ENCODE results near the gene FGF1.

Gene FGF1

DNA sequence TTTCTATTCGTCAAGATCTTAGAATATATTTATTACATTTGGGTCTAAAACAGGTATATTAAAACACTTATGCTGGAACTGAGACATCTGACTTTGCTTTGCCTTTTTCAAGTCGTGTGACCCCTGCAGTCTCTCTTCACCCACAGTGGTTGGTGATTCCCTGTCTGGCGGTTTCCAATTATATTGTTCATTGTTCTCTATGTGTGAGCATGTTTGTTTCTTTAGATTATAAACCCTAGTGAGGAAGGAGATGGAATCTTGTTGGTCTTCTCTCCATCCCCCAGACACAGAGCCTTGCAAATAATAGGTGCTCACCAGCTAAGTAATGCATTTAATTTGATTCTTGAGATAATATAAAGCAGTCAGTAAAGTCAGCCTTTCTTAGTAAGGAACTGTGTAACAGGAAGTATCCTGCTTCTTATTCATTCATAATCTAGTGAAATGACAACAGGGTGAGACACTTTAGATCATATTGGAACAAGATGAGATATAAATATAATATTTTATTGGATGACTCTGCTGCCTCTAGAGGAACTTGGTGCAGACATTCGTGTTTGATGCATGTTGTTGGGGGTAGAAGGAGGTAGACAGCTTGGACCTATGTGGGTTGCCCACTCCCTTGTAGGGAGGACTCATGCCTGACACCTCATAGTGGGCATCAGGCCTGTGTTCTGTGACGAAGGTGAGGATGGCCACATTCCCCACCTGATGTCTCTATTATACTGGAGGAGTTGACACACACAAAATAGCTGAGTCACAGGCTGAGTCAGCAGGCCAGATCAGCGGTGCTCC, 88.1 kb downstream of the FGF1 start:
- in situ Hi-C loops (cut with MboI; ENCODE audit: low sequenced_read_pairs), result no loop called here

GRCh38 chr5:142597025-142597424, 88.9 kb downstream of the FGF1 start:
- in situ Hi-C loops (cut with MboI; ENCODE audit: low sequenced_read_pairs), result no loop called here

DNA sequence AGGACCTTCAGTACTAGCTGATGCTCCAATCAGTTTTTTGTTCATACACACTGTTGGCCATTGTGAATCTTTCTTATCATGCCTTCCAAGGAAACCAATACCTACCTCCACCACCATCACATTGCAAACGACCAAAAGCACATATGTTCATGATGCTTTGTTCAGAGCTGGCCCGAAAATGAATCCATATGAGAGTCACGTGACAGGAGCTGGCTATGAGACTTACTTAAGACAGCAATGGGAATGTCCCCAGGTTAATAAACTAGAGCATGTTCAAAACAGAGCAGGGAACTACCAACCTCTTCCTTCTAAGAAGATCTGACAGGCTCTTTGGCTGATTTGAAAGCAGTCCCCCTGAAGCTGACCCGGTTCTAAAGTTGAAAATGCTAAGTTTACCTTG, 93.5 kb downstream of the FGF1 start:
- in situ Hi-C loops (cut with MboI; ENCODE audit: low sequenced_read_pairs), result no loop called here

DNA sequence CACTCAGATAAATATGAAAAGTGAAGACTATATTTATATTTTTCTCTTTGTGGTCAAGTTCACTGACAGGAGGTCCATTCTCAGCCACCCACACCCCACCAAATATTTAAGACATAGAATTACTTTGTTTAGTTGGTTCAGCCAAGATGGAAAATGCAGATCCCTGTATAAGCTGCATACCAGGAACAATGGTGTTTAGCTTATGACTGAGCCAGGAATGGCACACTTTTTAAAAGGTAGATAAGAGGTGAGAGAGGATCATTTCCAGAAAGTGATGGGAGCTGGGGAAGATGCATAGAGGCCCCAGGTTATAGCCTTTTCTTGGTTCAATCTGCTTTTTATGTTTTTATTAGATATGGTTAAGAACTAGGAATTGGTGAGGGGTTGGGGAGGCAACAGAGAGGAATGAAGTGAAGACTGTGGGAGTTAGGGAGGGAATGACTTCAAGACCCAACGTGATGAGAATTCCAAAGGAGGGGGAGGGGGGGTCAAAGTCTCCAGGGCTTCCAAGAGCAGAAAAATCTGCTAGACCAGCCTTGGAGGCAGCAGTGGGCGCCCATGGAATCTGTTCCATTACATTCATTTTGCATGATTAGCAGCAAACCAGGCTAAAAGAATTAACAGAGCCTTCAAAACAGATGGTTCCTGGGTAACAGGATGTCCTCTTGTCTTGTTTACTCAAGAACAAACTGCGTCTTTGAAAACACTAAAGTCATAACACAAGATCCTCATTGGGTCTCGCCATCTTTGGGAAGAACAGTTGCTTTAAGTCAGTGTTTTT, 95.2 kb downstream of the FGF1 start:
- in situ Hi-C loops (cut with MboI; ENCODE audit: low sequenced_read_pairs), result no loop called here

DNA sequence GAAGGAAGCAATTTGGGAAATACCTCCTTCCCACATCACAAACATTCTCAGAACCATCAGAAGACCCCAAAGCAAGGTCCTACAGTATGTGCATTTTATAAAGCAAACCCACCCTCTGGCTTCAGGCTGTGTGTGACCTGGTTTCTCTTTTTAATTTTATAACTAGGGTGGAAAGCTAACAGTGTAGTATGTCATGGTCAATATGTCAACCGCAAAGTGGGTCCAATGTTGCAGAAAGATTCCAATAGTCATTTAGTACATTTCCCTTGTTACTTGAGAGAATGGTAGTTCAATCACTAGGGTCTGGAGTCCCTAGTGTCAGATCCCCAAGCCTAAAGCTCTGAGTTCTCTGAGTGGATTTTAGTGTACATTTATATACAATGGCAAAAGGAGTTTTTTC, 96.2 kb downstream of the FGF1 start:
- in situ Hi-C loops (cut with MboI; ENCODE audit: low sequenced_read_pairs), result no loop called here

DNA sequence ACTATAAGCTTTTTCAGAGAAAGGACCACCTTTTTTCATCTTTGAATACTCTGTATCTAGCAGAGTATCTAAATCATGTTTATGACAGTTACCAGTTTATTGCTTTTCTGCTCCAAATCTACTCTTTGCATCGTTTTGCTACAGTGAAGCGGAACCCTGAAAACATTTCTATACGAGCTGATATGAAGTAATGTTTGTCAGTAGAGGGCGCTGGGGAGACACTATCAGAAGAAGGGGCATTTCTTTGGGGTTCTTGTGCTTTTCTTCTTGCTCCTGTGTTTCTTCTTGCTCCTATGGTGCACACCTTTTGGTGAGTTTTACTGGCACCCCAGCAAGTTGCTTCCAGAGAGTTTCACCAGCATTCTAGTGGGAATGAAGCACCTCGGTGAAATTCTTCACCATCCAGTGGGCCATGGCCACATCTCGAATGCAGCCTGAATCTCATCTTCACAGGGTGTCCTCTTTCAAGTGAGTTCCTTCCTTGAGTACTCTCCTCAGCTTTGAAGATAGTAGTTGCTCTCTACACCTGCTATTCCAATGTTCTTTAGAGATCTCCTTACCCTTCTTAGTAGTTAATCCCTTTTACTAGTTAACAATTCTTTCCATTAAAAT, 98.4 kb downstream of the FGF1 start:
- in situ Hi-C loops (cut with MboI; ENCODE audit: low sequenced_read_pairs), result no loop called here

GRCh38 chr5:142586552-142586951, 99.3 kb downstream of the FGF1 start:
- in situ Hi-C loops (cut with MboI; ENCODE audit: low sequenced_read_pairs), result no loop called here

DNA sequence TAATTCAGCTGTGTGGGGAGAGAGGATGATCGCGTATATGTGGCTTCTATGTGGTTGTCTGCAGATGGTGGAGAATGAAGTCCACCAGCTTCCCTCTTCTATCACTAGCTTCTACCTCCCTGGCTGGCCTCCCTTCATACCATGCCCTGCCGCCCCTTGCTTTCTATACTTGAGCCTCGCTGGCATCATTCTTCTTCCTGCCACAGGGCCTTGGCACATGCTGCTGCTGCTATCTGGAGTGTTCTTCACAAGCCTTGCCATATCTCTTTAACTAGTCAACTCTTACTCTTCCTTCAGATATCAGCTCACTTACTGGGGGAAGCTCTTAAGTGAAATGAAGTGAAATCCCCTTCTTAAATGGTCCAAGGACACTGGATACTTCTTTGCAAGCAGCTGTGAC, 100.4 kb downstream of the FGF1 start:
- in situ Hi-C loops (cut with MboI; ENCODE audit: low sequenced_read_pairs), result no loop called here

GRCh38 chr5:142584891-142585290, 101.0 kb downstream of the FGF1 start:
- in situ Hi-C loops (cut with MboI; ENCODE audit: low sequenced_read_pairs), result no loop called here

DNA sequence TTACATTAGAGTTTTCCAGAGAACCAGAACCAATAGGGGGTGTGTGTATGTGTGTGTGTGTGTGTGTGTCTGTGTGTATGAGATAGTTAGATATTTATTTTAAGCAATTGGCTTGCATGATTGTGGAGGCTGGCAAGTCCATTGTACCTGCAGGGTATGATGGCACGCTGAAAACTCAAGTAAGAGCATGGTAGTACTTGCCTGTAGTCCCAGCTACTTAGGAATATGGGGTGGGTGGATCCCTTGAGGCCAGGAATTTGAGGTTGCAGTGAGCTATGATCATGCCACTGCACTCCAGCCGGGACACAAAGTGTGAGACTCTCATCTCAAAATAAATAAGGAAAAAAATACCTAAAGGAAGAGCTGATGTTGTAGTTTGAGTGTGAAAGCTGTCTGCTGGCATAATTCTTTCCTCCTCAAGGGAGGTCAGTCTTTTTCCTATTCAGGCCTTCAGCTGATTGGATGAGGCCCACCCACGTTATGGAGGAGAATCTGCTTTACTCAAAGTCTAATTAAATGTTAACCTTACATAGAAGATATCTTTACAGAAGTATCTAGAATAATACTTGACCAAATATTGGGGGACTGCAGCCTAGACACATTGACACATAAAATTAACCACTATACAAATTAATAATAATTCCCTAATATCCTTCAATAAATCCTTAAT, 107.6 kb downstream of the FGF1 start:
- in situ Hi-C loops (cut with MboI; ENCODE audit: low sequenced_read_pairs), result no loop called here

DNA sequence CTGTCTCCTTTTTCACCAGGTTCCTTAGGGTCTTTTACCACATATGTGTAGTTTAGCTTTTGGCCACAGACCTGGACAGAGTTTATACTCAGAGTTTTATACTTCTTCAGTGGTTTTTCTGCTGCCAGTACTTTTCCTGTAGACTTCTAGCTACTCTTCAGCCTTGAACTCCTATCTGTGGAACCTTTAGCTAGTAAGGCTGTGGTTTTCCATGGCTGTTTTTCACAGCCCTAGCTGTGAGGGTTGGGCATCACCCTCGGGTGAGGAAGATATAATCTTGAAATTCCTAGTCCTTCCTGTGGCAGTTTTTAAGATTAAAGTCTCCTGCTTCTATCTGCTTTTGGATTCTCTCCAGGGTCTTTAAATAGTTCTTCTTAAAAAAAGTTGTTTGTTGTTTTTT, 109.1 kb downstream of the FGF1 start:
- in situ Hi-C loops (cut with MboI; ENCODE audit: low sequenced_read_pairs), result no loop called here

- in situ Hi-C loops (cut with MboI; ENCODE audit: low sequenced_read_pairs), result no loop called here
These were observed 109.6 kb downstream of the FGF1 start for GRCh38 chr5:142576303-142576702.

DNA sequence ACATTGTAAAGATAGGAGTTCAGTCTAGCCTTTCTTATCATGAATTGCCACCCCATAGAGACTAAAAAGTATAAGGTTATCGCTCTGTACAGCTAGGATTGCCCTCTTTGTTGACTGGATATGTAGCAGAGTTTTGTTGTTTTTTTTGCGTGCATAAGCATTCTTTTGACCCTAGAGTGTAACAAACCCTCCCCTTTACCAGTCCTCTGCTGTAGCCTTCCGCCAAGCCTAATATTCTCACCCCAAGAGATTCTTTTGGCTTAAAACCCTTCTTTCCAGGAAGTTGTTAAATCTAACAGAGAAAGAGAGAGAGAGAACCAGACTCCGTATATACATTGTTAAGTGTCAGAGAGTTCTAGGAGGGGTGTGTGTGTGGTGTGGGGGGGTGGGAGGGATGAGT, 113.9 kb downstream of the FGF1 start:
- in situ Hi-C loops (cut with MboI; ENCODE audit: low sequenced_read_pairs), result loop anchor here (25.0 kb wide), 1 partner anchor 560 kb away; the partner anchor contains the start of gene GNPDA1

GRCh38 chr5:142571371-142571770, 114.5 kb downstream of the FGF1 start:
- in situ Hi-C loops (cut with MboI; ENCODE audit: low sequenced_read_pairs), result loop anchor here (25.0 kb wide), 1 partner anchor 559 kb away; the partner anchor contains the start of gene GNPDA1

DNA sequence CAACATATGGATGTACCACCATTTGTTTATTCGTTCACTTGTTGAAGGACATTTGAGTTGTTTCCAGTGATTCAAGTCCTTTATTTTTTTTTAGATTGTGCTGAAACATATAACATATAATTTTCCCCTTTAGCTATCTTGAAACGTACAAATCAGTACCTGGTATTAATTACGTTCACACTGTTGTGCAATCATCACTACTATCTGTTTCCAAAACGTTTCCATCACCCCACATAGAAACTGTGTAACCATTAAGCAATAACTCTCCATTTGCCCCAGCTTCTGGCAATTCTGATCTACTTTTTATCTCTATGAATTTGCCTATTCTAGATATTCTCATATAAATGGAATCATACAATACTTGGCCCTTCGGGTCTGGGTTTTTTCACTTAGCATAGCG, 116.0 kb downstream of the FGF1 start:
- in situ Hi-C loops (cut with MboI; ENCODE audit: low sequenced_read_pairs), result loop anchor here (25.0 kb wide), 1 partner anchor 558 kb away; the partner anchor contains the start of gene GNPDA1

- in situ Hi-C loops (cut with MboI; ENCODE audit: low sequenced_read_pairs), result loop anchor here (25.0 kb wide), 1 partner anchor 557 kb away; the partner anchor contains the start of gene GNPDA1
These were observed 116.9 kb downstream of the FGF1 start for GRCh38 chr5:142568996-142569335.

- in situ Hi-C loops (cut with MboI; ENCODE audit: low sequenced_read_pairs), result loop anchor here (25.0 kb wide), 1 partner anchor 556 kb away; the partner anchor contains the start of gene GNPDA1
These were observed 117.5 kb downstream of the FGF1 start for GRCh38 chr5:142568283-142568995.

DNA sequence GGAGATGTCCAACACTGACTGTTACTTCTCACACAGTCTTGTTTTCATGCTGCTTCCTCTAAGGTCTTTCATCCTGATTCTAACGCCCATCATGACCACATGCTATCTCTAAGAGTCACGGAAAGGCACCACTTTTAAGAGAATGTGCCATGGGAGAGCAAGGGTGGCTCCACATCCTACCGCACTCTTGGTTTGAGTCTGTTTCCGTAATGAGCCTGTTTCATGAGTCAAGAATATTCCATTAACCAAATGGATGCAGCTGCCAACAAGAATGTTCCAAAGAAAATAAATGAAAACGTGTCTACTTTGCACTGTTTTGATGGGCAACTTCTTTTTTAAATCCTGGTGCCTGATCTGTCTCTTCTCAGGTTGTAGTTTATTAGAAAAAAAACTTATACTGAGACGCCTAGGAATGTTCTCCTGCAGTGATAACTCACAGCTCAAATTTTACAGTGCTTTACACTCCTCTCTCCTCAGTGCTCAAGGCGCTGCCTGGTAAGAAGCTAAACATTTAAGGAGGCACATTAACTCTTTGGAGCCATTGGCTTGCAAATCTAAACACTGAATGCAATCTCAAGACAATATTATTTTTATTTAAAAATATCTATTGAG, 124.3 kb downstream of the FGF1 start:
- in situ Hi-C loops (cut with MboI; ENCODE audit: low sequenced_read_pairs), result loop anchor here (25.0 kb wide), 1 partner anchor 549 kb away; the partner anchor contains the start of gene GNPDA1

DNA sequence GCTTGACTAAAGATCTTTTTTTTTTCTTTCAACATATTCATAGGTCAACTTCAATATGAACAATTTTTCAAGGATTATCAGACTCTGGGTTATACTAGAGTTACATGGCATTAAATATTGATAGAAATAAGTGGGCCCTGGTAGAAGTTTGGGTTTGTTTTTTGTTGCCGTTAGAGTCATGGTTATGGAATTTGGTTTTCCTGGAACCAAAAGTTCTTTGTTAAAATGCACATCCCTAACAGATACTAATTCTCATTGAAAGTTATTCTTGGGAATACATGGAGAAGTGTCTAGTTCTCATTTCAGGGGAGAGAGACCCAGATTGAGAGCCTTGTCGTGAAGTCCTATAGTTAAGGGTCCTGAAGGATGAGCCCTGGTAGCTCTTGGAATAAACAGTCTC, 124.9 kb downstream of the FGF1 start:
- in situ Hi-C loops (cut with MboI; ENCODE audit: low sequenced_read_pairs), result loop anchor here (25.0 kb wide), 1 partner anchor 549 kb away; the partner anchor contains the start of gene GNPDA1

DNA sequence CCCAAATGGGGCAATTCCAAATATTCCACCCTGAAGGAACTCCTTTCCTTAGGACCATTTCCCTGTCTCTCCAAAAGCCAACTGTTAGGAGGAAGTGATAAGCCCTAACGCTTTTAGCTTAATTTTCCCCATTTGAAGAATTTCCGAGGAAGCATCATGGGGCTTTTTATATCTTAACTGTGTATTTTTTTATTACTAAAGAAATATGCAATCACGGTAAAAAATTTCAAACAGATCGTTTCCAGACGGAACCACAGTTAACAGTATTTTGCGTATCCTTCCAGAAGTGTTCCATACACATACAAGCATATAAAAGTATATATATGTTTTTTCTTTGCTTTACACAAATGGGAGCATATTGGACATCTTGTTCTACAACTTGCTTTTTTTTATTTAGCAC, 133.8 kb downstream of the FGF1 start:
- in situ Hi-C loops (cut with MboI; ENCODE audit: low sequenced_read_pairs), result loop anchor here (10.0 to 25.0 kb wide), 2 partner anchors 387 to 540 kb away; partner anchors contain the start of gene GNPDA1

Data from HL-60/S4 (cell line).